HCT116 (cell line): ENCODE data around the gene NOS1. TPM values are rescaled to one million over a fixed set of nuclear protein-coding genes. Genes with fewer than 3 reads are reported as not detected.

ENCODE experiments used
- ATAC-seq: fragments of 200-7000 bp; cut with Tn5 transposase; 2 replicates; pipeline ENCODE4 v1.9.1; 2020; ENCODE audit warnings: mild to moderate bottlenecking, moderate library complexity
- BruUV-seq: library from RNA; stranded (reverse); fragments of 400-500 nt; replicated peaks from 2 replicates; lab custom pipeline; 2021; lab: Mats Ljungman, UMichigan
- CTCF ChIA-PET: fragments of 300-600 bp; sonication (Branson Sonifier 250); formaldehyde crosslinking; loops from one replicate; lab custom pipeline; 2021; ENCODE audit warnings: antibody characterized with exemption; lab: Charles Lee
- POLR2A ChIA-PET: fragments of 300-600, 350-600 bp; sonication (Branson Sonifier 250); formaldehyde crosslinking; loops from one replicate; lab custom pipeline; 2021; ENCODE audit warnings: antibody characterized with exemption; lab: Charles Lee
- RAD21 ChIA-PET, 2 experiments: fragments of 300-600 bp; sonication (Branson Sonifier 250); formaldehyde crosslinking; loops; one replicate each; lab custom pipeline; 2023; ENCODE audit warnings: low total read pairs in 2 of 2; ENCODE audit not compliant: uncharacterized antibody in 2 of 2, unreplicated experiment in 2 of 2, low non-redundant PET in 1 of 2; lab: Charles Lee
- DNase-seq: peaks from one replicate; pipeline ENCODE4 v3.0.0-alpha.2; 2010; ENCODE audit warnings: low read depth, low spot score
- H2AFZ ChIP-seq: fragments of 200-600 bp; shearing (Covaris generic), sonication (generic); 2 replicates; pipeline ENCODE4 v1.6.1; 2017; ENCODE audit warnings: low read depth, mixed run types, mixed read lengths, antibody characterized with exemption, low read length; ENCODE audit not compliant: poor library complexity, severe bottlenecking
- H3K27ac ChIP-seq: 2 replicates; pipeline ENCODE4 v1.5.1; 2012; ENCODE audit warnings: low read depth, low read length
- H3K27me3 ChIP-seq: fragments of 200-600 bp; sonication (generic); 2 replicates; pipeline ENCODE4 v1.6.1; 2016; ENCODE audit warnings: mixed run types, low read length, mixed read lengths; ENCODE audit not compliant: insufficient read depth
- H3K36me3 ChIP-seq, 2 experiments: fragments of 200-500 bp in 1 of 2; fragments of 200-600 bp in 1 of 2; sonication (Bioruptor generic) in 1 of 2; sonication (generic) in 1 of 2; 2 replicates each; pipeline versions ENCODE4 v1.5.1 to v1.6.1; 2014 to 2016; ENCODE audit warnings: low read length in 2 of 2, inconsistent platforms in 1 of 2, mixed read lengths in 1 of 2, mixed run types in 1 of 2; ENCODE audit not compliant: insufficient read depth in 2 of 2, control insufficient read depth in 1 of 2
- H3K4me1 ChIP-seq, 2 experiments: fragments of 200-600 bp in 1 of 2; sonication (generic) in 1 of 2; 2 replicates each; pipeline versions ENCODE4 v1.5.1 to v1.6.1; 2012 to 2017; ENCODE audit warnings: low read length in 2 of 2, inconsistent platforms in 1 of 2, mild to moderate bottlenecking in 1 of 2, mixed read lengths in 1 of 2, mixed run types in 1 of 2, moderate library complexity in 1 of 2; ENCODE audit not compliant: insufficient read depth in 2 of 2, control insufficient read depth in 1 of 2
- H3K4me2 ChIP-seq: fragments of 200-600 bp; sonication (generic); 2 replicates; pipeline ENCODE4 v1.6.1; 2017; ENCODE audit warnings: mixed run types, low read length, mixed read lengths
- H3K4me3 ChIP-seq, 2 experiments: fragments of 200-600 bp in 1 of 2; sonication (generic) in 1 of 2; replicated peaks in 1 of 2; 2 replicates each; pipeline ENCODE4 v1.5.1; 2011 to 2016; ENCODE audit warnings: low read length in 2 of 2, control low read depth in 1 of 2, low read depth in 1 of 2, mild to moderate bottlenecking in 1 of 2, mixed read lengths in 1 of 2, mixed run types in 1 of 2
- H3K79me2 ChIP-seq: fragments of 200-600 bp; sonication (generic); 2 replicates; pipeline ENCODE4 v1.6.1; 2017; ENCODE audit warnings: mild to moderate bottlenecking, mixed run types, low read length, moderate library complexity, mixed read lengths; ENCODE audit not compliant: insufficient read depth
- H3K9ac ChIP-seq: fragments of 200-600 bp; sonication (generic); 2 replicates; pipeline ENCODE4 v1.6.1; 2016; ENCODE audit warnings: low read length, mixed read lengths
- H3K9me2 ChIP-seq: fragments of 200-600 bp; sonication (generic), shearing (Covaris generic); 2 replicates; pipeline ENCODE4 v1.6.1; 2017; ENCODE audit warnings: mixed run types, mild to moderate bottlenecking, moderate library complexity; ENCODE audit not compliant: insufficient read depth
- H3K9me3 ChIP-seq, 2 experiments: fragments of 200-500 bp in 1 of 2; fragments of 200-600 bp in 1 of 2; sonication (Bioruptor generic) in 1 of 2; sonication (generic) in 1 of 2; 2 replicates each; pipeline ENCODE4 v1.6.1; 2014 to 2017; ENCODE audit warnings: low read length in 2 of 2, mixed read lengths in 2 of 2, inconsistent platforms in 1 of 2, low read depth in 1 of 2, mild to moderate bottlenecking in 1 of 2, mixed run types in 1 of 2, moderate library complexity in 1 of 2; ENCODE audit not compliant: control insufficient read depth in 1 of 2, insufficient read depth in 1 of 2
- H4K20me1 ChIP-seq: fragments of 200-600 bp; sonication (generic), shearing (Covaris generic); 2 replicates; pipeline ENCODE4 v1.6.1; 2017; ENCODE audit warnings: mixed run types, mild to moderate bottlenecking, moderate library complexity; ENCODE audit not compliant: insufficient read depth
- CBX3 ChIP-seq: IDR thresholded peaks from 2 replicates; pipeline ENCODE4 v1.6.1; 2012; ENCODE audit warnings: low read depth
- CEBPB ChIP-seq: IDR thresholded peaks from 2 replicates; pipeline ENCODE4 v1.6.1; 2012; ENCODE audit warnings: low read depth
- EGR1 ChIP-seq: IDR thresholded peaks from 2 replicates; pipeline ENCODE4 v1.6.1; 2012; ENCODE audit warnings: low read depth
- ELF1 ChIP-seq: IDR thresholded peaks from 2 replicates; pipeline ENCODE4 v1.6.1; 2012; ENCODE audit warnings: low read depth, borderline replicate concordance
- EZH2 ChIP-seq: fragments of 200-600 bp; sonication (generic); IDR thresholded peaks from 2 replicates; pipeline ENCODE4 v1.6.1; 2017; ENCODE audit warnings: antibody characterized with exemption, mixed run types
- FOSL1 ChIP-seq: IDR thresholded peaks from 2 replicates; pipeline ENCODE4 v1.6.1; 2012; ENCODE audit warnings: low read depth
- JUND ChIP-seq: IDR thresholded peaks from 2 replicates; pipeline ENCODE4 v1.6.1; 2012
- POLR2A ChIP-seq: IDR thresholded peaks from 2 replicates; pipeline ENCODE4 v1.7.0; 2011; ENCODE audit warnings: borderline replicate concordance; ENCODE audit not compliant: insufficient read depth, insufficient read length; ENCODE audit errors: extremely low read depth
- POLR2AphosphoS5 ChIP-seq: IDR thresholded peaks from 2 replicates; pipeline ENCODE4 v1.6.1; 2011; ENCODE audit warnings: mild to moderate bottlenecking, low read depth, low read length, moderate library complexity
- RAD21 ChIP-seq: IDR thresholded peaks from 2 replicates; pipeline ENCODE4 v1.6.1; 2012; ENCODE audit warnings: low read depth, mild to moderate bottlenecking
- SIN3A ChIP-seq: IDR thresholded peaks from 2 replicates; pipeline ENCODE4 v1.6.1; 2012; ENCODE audit warnings: low read depth
- TCF7L2 ChIP-seq: IDR thresholded peaks from 2 replicates; pipeline ENCODE4 v1.7.0; 2011; ENCODE audit warnings: borderline replicate concordance, inconsistent platforms; ENCODE audit not compliant: insufficient read depth, insufficient read length; ENCODE audit errors: extremely low read depth
- YY1 ChIP-seq: IDR thresholded peaks from 2 replicates; pipeline ENCODE4 v1.6.1; 2011; ENCODE audit warnings: low read length, low read depth, moderate library complexity, mild to moderate bottlenecking; ENCODE audit not compliant: insufficient replicate concordance; ENCODE audit errors: extremely low read depth
- ZFX ChIP-seq: fragments of 450-650 bp; IDR thresholded peaks from 2 replicates; pipeline ENCODE4 v1.6.1; 2017
- ZNF274 ChIP-seq: fragments of 200-500 bp; sonication (Bioruptor generic); IDR thresholded peaks from 2 replicates; pipeline ENCODE4 v1.6.1; 2014; ENCODE audit warnings: mild to moderate bottlenecking, low read depth, low read length, inconsistent platforms
- intact Hi-C: fragments of 100-400 bp; cut with micrococcal nuclease; formaldehyde crosslinking; loops from 2 replicates; pipeline ENCODE4 v1.10.0; 2022
- total RNA-seq: library from RNA; stranded (reverse); gene quantifications from one replicate; pipeline ENCODE4 v1.2.1, GENCODE V29; 2021; ENCODE audit not compliant: unreplicated experiment
- TF ChIP-seq, protein P1 (sequence below): IDR thresholded peaks from 2 replicates; pipeline ENCODE4 v1.6.1; 2011; ENCODE audit warnings: mild to moderate bottlenecking, low read length, moderate library complexity; ENCODE audit not compliant: insufficient replicate concordance; ENCODE audit errors: extremely low read depth
- TF ChIP-seq, protein P2 (sequence below): IDR thresholded peaks from 2 replicates; pipeline ENCODE4 v1.6.1; 2012; ENCODE audit warnings: low read depth
- TF ChIP-seq, protein P3 (sequence below): IDR thresholded peaks from 2 replicates; pipeline ENCODE4 v1.6.1; 2012

The NOS1 gene
- total RNA-seq, 1 experiment from 2014 or later: 0.22 TPM

DNA sequence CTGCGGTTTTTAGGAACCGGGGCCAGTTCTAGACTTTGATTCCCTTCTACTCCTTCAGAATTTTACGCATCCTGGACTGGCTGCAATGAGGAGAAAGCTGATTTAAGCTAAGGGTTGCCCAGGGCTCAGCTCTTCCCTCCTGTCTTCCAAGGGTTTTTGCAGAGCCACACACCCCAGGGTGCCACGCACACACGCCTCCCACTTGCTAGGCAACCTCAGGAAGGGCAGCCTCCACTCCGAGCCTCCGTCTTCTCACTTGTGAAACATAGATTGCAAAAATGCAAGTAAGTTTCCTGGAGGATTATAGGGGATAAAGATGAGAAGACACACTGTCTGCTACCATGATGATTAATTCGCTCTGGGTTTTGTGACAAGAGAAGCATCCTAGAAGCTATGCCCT, 31.7 kb downstream of the NOS1 start:
- CTCF ChIA-PET: interaction anchor here (0.6 kb wide), 1 partner anchor 98 kb away, joined by 3 read pairs; no protein-coding TSS in a partner anchor
- TF ChIP-seq EZH2 (no peak), CBX3 (no peak), YY1 (no peak), SIN3A (no peak), ELF1 (no peak), JUND (no peak), POLR2A (no peak), RAD21 (no peak), EGR1 (no peak), ZNF274 (no peak), ZFX (no peak), CEBPB (no peak), POLR2AphosphoS5 (no peak), TCF7L2 (no peak), FOSL1 (no peak)
- TF ChIP-seq, protein P1, sequence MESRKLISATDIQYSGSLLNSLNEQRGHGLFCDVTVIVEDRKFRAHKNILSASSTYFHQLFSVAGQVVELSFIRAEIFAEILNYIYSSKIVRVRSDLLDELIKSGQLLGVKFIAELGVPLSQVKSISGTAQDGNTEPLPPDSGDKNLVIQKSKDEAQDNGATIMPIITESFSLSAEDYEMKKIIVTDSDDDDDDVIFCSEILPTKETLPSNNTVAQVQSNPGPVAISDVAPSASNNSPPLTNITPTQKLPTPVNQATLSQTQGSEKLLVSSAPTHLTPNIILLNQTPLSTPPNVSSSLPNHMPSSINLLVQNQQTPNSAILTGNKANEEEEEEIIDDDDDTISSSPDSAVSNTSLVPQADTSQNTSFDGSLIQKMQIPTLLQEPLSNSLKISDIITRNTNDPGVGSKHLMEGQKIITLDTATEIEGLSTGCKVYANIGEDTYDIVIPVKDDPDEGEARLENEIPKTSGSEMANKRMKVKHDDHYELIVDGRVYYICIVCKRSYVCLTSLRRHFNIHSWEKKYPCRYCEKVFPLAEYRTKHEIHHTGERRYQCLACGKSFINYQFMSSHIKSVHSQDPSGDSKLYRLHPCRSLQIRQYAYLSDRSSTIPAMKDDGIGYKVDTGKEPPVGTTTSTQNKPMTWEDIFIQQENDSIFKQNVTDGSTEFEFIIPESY: no peak
- TF ChIP-seq, protein P2, sequence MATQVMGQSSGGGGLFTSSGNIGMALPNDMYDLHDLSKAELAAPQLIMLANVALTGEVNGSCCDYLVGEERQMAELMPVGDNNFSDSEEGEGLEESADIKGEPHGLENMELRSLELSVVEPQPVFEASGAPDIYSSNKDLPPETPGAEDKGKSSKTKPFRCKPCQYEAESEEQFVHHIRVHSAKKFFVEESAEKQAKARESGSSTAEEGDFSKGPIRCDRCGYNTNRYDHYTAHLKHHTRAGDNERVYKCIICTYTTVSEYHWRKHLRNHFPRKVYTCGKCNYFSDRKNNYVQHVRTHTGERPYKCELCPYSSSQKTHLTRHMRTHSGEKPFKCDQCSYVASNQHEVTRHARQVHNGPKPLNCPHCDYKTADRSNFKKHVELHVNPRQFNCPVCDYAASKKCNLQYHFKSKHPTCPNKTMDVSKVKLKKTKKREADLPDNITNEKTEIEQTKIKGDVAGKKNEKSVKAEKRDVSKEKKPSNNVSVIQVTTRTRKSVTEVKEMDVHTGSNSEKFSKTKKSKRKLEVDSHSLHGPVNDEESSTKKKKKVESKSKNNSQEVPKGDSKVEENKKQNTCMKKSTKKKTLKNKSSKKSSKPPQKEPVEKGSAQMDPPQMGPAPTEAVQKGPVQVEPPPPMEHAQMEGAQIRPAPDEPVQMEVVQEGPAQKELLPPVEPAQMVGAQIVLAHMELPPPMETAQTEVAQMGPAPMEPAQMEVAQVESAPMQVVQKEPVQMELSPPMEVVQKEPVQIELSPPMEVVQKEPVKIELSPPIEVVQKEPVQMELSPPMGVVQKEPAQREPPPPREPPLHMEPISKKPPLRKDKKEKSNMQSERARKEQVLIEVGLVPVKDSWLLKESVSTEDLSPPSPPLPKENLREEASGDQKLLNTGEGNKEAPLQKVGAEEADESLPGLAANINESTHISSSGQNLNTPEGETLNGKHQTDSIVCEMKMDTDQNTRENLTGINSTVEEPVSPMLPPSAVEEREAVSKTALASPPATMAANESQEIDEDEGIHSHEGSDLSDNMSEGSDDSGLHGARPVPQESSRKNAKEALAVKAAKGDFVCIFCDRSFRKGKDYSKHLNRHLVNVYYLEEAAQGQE: no peak
- TF ChIP-seq, protein P3, sequence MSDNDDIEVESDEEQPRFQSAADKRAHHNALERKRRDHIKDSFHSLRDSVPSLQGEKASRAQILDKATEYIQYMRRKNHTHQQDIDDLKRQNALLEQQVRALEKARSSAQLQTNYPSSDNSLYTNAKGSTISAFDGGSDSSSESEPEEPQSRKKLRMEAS: no peak
- TF ChIP-seq, all 23 proteins: peak for 0
- Histone ChIP-seq H2AFZ (no peak overlapping the region), H3K27me3 (peaks cover 48% of the 10 kb centered on the region), H3K9ac (no peak overlapping the region), H3K9me3 (no peaks in the 10 kb centered on the region), H3K79me2 (no peaks in the 10 kb centered on the region), H3K4me2 (no peak overlapping the region), H3K4me3 (no peak overlapping the region), H3K27ac (no peak overlapping the region), H3K4me1 (no peaks in the 10 kb centered on the region), H4K20me1 (no peaks in the 10 kb centered on the region), H3K36me3 (no peaks in the 10 kb centered on the region), H3K9me2 (no peaks in the 10 kb centered on the region)
- DNase-seq (no peak), ATAC-seq (no peak)
- no TSS peak for BruUV-seq
- RAD21 ChIA-PET: no interaction called here
- intact Hi-C loops: no loop called here
- POLR2A ChIA-PET: no interaction called here
